ENCODE data around the gene PITX1. TPM values are rescaled to one million over a fixed set of nuclear protein-coding genes. Genes with fewer than 3 reads are reported as not detected.
"Not testable (repeated sequence)": the region's sequence is repeated elsewhere in the genome, so short reads cannot be mapped to it uniquely, and the experiment has no call there.

PITX1 gene
- polyA plus RNA-seq = 0.38 TPM

DNA sequence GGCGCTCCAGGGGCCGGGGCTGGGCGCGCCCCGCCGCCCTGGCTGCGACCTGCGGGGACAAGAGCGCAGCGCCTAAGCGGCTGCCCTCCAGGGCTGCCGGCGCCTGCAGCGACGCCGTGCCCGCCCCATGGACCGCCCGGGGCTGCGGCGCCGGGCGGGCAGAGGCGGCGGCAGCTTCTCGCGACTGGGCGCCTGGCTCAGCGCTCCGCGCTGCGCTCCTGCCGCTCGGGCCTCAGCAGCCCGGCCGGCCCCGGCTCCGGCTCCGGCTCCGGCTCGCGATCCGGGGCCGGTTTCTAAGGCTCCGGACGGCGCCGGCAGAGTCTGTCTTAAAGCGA, at the start of gene PITX1:
PITX1 (minus strand) TSS at position 328 of the 335 bp plus-strand sequence. CDS start 347 bp downstream, outside the sequence.
- Mint-ChIP-seq H3K9me3 (peaks cover 4 to 8% (median 4%) of the 10 kb centered on the region in 3 donors), H3K27me3 (peaks cover 63% of the 10 kb centered on the region), H3K4me1 (peaks cover 13 to 29% (median 23%) of the 10 kb centered on the region in 3 donors), H3K27ac (peak within 1 kb of the TSS; percentile 43 to 86 (median 71)), H3K4me3 (peak within 1 kb of the TSS; percentile 72 to 95 (median 83)), H3K36me3 (no peaks in the 10 kb centered on the region)

- not testable (repeated sequence) for H3K4me3 Mint-ChIP-seq, H3K4me1 Mint-ChIP-seq, H3K27ac Mint-ChIP-seq, H3K36me3 Mint-ChIP-seq
- Mint-ChIP-seq H3K9me3 (peaks cover 1 to 16% (median 12%) of the 10 kb centered on the region in 3 donors), H3K27me3 (peaks cover 12% of the 10 kb centered on the region)
Measured at GRCh38 chr5:135083334-135083733, 49.3 kb upstream of the PITX1 start.

- Mint-ChIP-seq H3K4me3 (no peak overlapping the region), H3K36me3 (no peaks in the 10 kb centered on the region), H3K9me3 (peaks cover 1 to 16% (median 12%) of the 10 kb centered on the region in 3 donors), H3K27me3 (peaks cover 6% of the 10 kb centered on the region), H3K4me1 (no peaks in the 10 kb centered on the region), H3K27ac (no peak overlapping the region)
Measured at GRCh38 chr5:135081240-135081639, 47.2 kb upstream of the PITX1 start.

DNA sequence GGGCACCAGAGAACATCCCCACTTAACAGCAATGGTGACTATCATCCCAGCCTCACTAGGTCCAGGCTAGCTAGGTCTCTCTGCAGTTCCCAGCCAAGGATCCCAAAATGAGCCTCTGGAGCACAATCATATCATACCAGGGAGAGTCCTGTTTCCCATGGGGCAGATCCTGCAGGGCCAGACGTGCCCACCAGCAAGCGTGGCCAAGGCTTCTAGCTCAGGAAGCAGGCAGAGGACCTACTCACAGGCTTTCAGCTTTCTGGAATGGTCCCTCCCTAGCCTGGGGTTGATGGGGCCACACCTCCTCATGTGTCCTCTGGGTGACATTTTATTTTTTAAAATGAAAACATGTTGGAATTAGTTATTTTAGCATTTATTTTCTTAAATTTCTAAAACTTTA, 45.7 kb upstream of the PITX1 start:
- H3K4me1 Mint-ChIP-seq = no peaks in the 10 kb centered on the region
- peaks cover 6% of the 10 kb centered on the region for H3K27me3 Mint-ChIP-seq
- H3K36me3 Mint-ChIP-seq = no peaks in the 10 kb centered on the region
- no peak overlapping the region for H3K4me3 Mint-ChIP-seq
- H3K9me3 Mint-ChIP-seq = peaks cover 1 to 16% (median 11%) of the 10 kb centered on the region in 3 donors
- no peak overlapping the region for H3K27ac Mint-ChIP-seq

DNA sequence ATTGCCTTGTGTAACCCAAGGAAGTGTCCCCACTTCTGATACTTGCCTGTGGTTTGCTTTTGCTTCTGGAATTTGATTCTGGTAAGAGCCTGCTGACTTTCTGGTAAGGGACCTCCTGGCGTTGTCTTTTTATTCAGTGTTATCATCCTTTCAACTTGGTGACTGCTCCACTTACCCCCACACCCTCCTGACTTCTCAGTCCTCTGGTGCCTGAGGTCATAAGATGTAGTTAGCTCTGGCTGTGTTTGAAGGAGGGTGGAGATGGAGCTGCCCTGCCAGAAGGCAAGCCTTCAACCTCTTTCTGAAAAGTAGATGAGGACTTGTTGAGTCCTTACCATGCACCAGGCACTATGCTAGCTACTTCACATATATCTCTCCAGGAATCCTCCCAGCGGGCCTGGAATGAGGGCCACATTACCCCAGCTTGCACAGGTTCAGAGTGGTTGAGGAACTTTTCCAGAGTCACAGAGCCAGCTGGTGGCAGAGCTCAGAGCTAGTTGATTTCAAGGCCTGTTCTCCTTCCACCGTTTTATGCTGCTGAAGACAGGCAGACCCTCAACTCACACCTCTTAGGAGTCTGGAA, 45.2 kb upstream of the PITX1 start:
- Mint-ChIP-seq H3K4me3 (no peak overlapping the region), H3K9me3 (peaks cover 1 to 16% (median 9%) of the 10 kb centered on the region in 3 donors), H3K4me1 (no peaks in the 10 kb centered on the region), H3K27ac (peak overlapping the region in 1 of 3 donors; percentile 61), H3K27me3 (peaks cover 6% of the 10 kb centered on the region), H3K36me3 (no peaks in the 10 kb centered on the region)

GRCh38 chr5:135076801-135077200, 42.8 kb upstream of the PITX1 start:
- Mint-ChIP-seq H3K9me3 (peaks cover 1 to 9% (median 2%) of the 10 kb centered on the region in 3 donors), H3K27ac (no peak overlapping the region), H3K4me3 (no peak overlapping the region), H3K4me1 (no peaks in the 10 kb centered on the region), H3K27me3 (peaks cover 6% of the 10 kb centered on the region), H3K36me3 (no peaks in the 10 kb centered on the region)

- Mint-ChIP-seq H3K9me3 (peaks cover 0 to 2% (median 1%) of the 10 kb centered on the region in 3 donors), H3K36me3 (no peaks in the 10 kb centered on the region), H3K4me1 (no peaks in the 10 kb centered on the region), H3K4me3 (no peak overlapping the region), H3K27ac (no peak overlapping the region), H3K27me3 (peaks cover 3% of the 10 kb centered on the region)
Measured at GRCh38 chr5:135076051-135076491, 42.0 kb upstream of the PITX1 start.

GRCh38 chr5:135075621-135076020, 41.6 kb upstream of the PITX1 start:
- Mint-ChIP-seq H3K4me1 (no peaks in the 10 kb centered on the region), H3K9me3 (no peaks in the 10 kb centered on the region), H3K27ac (no peak overlapping the region), H3K4me3 (no peak overlapping the region), H3K27me3 (no peaks in the 10 kb centered on the region), H3K36me3 (no peaks in the 10 kb centered on the region)

DNA sequence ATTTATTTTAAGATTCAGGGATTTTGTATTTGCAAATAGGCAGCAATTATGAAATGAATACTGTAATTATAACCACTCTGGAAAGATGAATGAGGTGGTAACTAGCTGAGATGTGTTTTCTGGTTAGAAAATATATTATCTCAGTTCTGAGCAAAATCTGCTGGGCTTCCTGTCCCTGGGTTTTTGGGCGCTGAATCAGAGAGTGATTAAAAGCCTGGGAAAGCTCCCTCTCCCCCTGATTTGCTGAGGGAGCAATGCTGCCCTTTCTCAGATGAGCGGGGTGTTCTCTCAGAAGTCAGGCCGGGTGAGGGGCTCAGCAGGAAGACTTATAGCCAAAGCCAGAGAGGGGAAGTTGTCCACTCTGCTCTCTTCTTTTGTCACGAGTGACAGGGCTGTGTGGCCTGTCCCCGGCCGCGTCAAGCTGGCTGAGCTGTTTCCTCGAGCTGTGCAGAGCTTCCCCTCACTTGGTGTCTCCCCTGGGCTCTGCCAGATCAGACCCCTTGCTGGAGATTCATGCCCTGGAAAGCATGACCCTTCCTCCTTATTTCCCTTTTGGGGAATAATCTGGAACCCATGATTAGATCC, 39.8 kb upstream of the PITX1 start:
- Mint-ChIP-seq H3K4me3 (no peak overlapping the region), H3K27me3 (no peaks in the 10 kb centered on the region), H3K27ac (no peak overlapping the region), H3K9me3 (no peaks in the 10 kb centered on the region), H3K36me3 (no peaks in the 10 kb centered on the region), H3K4me1 (no peaks in the 10 kb centered on the region)

GRCh38 chr5:135072387-135073281, 38.6 kb upstream of the PITX1 start:
- H3K27me3 Mint-ChIP-seq = no peaks in the 10 kb centered on the region
- no peaks in the 10 kb centered on the region for H3K9me3 Mint-ChIP-seq
- H3K36me3 Mint-ChIP-seq = no peaks in the 10 kb centered on the region
- H3K27ac Mint-ChIP-seq = no peak overlapping the region
- H3K4me1 Mint-ChIP-seq = no peaks in the 10 kb centered on the region
- H3K4me3 Mint-ChIP-seq = no peak overlapping the region

GRCh38 chr5:135071311-135071710, 37.3 kb upstream of the PITX1 start:
- no peaks in the 10 kb centered on the region for H3K27me3 Mint-ChIP-seq
- H3K27ac Mint-ChIP-seq = no peak overlapping the region
- H3K4me1 Mint-ChIP-seq = no peaks in the 10 kb centered on the region
- no peaks in the 10 kb centered on the region for H3K36me3 Mint-ChIP-seq
- H3K9me3 Mint-ChIP-seq = no peaks in the 10 kb centered on the region
- no peak overlapping the region for H3K4me3 Mint-ChIP-seq

DNA sequence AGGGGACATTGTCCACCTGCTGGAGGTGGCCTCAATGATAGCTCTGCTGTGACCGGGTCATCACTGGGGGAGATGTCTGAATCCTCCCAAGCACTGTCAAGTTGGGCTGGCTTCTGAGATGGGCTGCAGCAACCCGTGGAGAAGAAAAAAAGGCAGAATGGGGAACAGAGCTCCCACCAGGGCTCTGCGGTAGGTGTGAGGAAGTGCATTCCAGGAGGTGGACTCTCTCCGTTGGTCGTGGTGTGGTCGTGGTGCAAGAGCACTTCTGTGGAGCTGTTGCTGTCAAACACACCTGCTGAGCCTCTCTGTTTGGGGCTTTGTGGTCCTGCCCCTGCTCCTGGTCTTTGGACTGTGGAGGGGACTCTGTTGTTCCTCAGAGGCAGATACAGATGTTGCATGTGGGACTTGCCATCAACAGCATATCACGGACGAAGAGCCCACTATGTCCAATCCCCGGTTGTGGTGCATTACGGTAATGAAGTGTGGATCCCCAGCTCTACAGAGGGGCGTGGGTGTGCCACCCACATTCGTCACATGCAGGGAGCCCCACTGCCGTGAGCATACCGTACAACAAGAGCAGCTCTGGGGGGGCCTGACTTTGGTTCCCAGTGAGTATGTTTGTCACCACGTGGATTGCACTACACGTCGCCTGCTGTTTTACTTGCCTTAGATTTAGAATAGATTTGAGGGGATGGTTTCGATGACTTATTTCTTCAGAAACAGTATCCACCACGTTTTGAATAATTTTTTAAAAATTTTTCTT, 36.0 kb upstream of the PITX1 start:
- peak overlapping the region in 1 of 3 donors; percentile 64 for H3K27ac Mint-ChIP-seq
- no peaks in the 10 kb centered on the region for H3K4me1 Mint-ChIP-seq
- H3K4me3 Mint-ChIP-seq = peak overlapping the region in 1 of 4 donors; percentile 17
- no peaks in the 10 kb centered on the region for H3K36me3 Mint-ChIP-seq
- no peaks in the 10 kb centered on the region for H3K27me3 Mint-ChIP-seq
- H3K9me3 Mint-ChIP-seq = no peaks in the 10 kb centered on the region

GRCh38 chr5:135069016-135069770, 35.2 kb upstream of the PITX1 start:
- Mint-ChIP-seq H3K9me3 (no peaks in the 10 kb centered on the region), H3K36me3 (no peaks in the 10 kb centered on the region), H3K4me3 (no peak overlapping the region), H3K27me3 (no peaks in the 10 kb centered on the region), H3K27ac (peak overlapping the region in 1 of 3 donors; percentile 64), H3K4me1 (no peaks in the 10 kb centered on the region)

GRCh38 chr5:135067587-135067986, 33.6 kb upstream of the PITX1 start:
- no peak overlapping the region for H3K4me3 Mint-ChIP-seq
- no peaks in the 10 kb centered on the region for H3K4me1 Mint-ChIP-seq
- H3K9me3 Mint-ChIP-seq = no peaks in the 10 kb centered on the region
- H3K27ac Mint-ChIP-seq = no peak overlapping the region
- no peaks in the 10 kb centered on the region for H3K36me3 Mint-ChIP-seq
- H3K27me3 Mint-ChIP-seq = no peaks in the 10 kb centered on the region

Data from IgD-negative memory B cell (primary cell).